ENCODE data around the gene ATF7IP2. TPM values are rescaled to one million over a fixed set of nuclear protein-coding genes. Genes with fewer than 3 reads are reported as not detected.
A peak's percentile ranks its signal among the peaks of the same experiment; 100 is the strongest.

The ATF7IP2 gene
- total RNA-seq, 6 experiments from 2014 or later: 13.0 to 42.8 (median 24.0) TPM

DNA sequence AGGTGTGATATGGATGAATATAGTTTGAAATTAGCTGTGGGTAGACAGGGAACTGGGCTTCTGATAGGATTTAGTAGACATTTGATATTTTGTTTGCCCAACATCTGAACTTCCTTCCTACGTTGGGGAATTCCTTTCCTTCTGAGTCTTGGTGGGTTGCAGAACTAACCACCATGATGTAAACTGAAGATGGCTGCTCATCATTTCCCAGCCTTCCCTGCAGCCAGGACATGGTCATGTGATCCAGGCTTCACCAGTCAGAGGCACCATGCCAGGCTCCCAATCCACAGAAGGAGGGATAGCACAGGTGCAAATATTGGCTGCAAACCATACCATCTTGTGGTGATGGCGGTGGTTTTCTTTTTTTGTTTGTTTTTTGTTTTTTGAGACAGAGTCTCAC, 137.1 kb downstream of the ATF7IP2 start:
- intact Hi-C loops (cut with DNase I): no loop called here

DNA sequence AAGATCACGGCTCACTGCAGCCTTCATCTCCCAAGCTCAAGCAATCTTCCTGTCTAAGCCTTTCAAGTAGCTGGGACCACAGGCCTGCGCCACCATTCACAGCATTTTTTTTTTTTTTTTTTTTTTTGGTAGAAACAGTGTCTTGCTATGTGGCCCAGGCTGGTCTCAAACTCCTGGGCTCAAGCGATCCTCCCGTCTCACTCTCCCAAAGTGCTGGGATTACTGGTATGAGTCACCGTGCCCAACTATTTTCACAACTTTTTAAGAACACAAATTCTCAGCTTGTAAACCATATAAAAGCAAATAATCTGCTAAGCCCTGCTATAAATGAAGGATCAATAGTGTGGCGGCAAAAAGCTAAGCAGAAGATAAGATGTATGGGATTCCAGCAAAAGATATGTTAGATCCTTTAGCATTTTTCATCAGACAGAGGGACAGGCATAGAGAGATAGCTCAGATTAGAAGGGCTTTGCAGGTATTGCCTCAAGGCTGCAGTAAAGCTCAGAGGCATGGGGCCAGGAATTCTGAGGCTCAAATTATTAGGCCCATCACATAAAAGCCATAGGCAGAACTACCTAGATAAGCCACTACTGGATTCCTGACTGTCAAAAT, 139.5 kb downstream of the ATF7IP2 start:
- peaks cover 0 to 15% (median 7%) of the 10 kb centered on the region in 4 donors for H3K4me1 ChIP-seq
- WGBS (ENCODE audit: insufficient coverage, low coverage, low lambda C conversion rate, missing lambda C conversion rate): 89% methylated on average over 3 of the region's 6 CpGs
- no peak for ATAC-seq
- H3K9me3 ChIP-seq: no peaks in the 10 kb centered on the region
- TF ChIP-seq, protein P1, sequence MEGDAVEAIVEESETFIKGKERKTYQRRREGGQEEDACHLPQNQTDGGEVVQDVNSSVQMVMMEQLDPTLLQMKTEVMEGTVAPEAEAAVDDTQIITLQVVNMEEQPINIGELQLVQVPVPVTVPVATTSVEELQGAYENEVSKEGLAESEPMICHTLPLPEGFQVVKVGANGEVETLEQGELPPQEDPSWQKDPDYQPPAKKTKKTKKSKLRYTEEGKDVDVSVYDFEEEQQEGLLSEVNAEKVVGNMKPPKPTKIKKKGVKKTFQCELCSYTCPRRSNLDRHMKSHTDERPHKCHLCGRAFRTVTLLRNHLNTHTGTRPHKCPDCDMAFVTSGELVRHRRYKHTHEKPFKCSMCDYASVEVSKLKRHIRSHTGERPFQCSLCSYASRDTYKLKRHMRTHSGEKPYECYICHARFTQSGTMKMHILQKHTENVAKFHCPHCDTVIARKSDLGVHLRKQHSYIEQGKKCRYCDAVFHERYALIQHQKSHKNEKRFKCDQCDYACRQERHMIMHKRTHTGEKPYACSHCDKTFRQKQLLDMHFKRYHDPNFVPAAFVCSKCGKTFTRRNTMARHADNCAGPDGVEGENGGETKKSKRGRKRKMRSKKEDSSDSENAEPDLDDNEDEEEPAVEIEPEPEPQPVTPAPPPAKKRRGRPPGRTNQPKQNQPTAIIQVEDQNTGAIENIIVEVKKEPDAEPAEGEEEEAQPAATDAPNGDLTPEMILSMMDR (IDR thresholded peaks at IDR 0.05): no peak
- no peak for TF ChIP-seq POLR2A (IDR thresholded peaks at IDR 0.05)
- no peak overlapping the region for H3K27ac ChIP-seq
- H3K36me3 ChIP-seq: no peaks in the 10 kb centered on the region
- intact Hi-C loops (cut with DNase I): no loop called here
- DNase-seq: no peak
- no peak overlapping the region for H3K4me3 ChIP-seq
- H3K27me3 ChIP-seq: no peaks in the 10 kb centered on the region

More for the DNA sequence above, 137.1 kb downstream of the ATF7IP2 start:
- TF ChIP-seq, protein P1 (IDR thresholded peaks at IDR 0.05): no peak
- TF ChIP-seq POLR2A (IDR thresholded peaks at IDR 0.05): no peak
- no peaks in the 10 kb centered on the region for H3K36me3 ChIP-seq
- H3K27ac ChIP-seq: no peak overlapping the region
- no peaks in the 10 kb centered on the region for H3K27me3 ChIP-seq
- ATAC-seq: no peak
- no peak for DNase-seq
- H3K4me1 ChIP-seq: peaks cover 0 to 20% (median 9%) of the 10 kb centered on the region in 4 donors
- no peak overlapping the region for H3K4me3 ChIP-seq
- no peaks in the 10 kb centered on the region for H3K9me3 ChIP-seq
- WGBS (ENCODE audit: insufficient coverage, low coverage, low lambda C conversion rate, missing lambda C conversion rate): 78% methylated on average over 2 of the region's 2 CpGs

DNA sequence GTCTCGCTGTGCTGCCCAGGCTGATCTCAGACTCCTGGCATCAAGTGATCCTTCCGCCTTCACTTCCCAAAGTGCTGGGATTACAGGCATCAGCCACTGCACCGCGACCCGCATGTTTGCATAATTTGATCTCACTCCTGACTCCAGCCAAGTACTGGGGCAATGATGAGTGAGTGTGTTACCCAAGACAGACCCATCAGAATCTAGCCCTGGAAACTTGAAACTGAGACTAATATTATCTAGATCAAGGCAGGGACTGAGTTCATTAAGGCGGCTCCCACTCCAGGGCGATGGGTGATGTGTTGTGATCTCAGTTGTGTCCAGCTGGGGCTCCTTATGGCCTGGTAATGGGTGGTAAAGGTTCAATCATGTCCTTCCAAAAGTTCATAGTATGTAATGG, 141.1 kb downstream of the ATF7IP2 start:
- DNase-seq (no peak), ATAC-seq (peak in 1 of 4 donors; percentile 17)
- TF ChIP-seq, protein P1 (IDR thresholded peaks at IDR 0.05): no peak
- TF ChIP-seq POLR2A (IDR thresholded peaks at IDR 0.05): no peak
- Histone ChIP-seq H3K4me1 (peaks cover 0 to 1% (median 0%) of the 10 kb centered on the region in 4 donors), H3K36me3 (peaks cover 0 to 5% (median 2%) of the 10 kb centered on the region in 4 donors), H3K4me3 (no peak overlapping the region), H3K27ac (no peak overlapping the region), H3K27me3 (no peaks in the 10 kb centered on the region), H3K9me3 (no peaks in the 10 kb centered on the region)
- WGBS (ENCODE audit: insufficient coverage, low coverage, low lambda C conversion rate, missing lambda C conversion rate): 85% methylated on average over 4 of the region's 7 CpGs
- intact Hi-C loops (cut with DNase I): no loop called here

DNA sequence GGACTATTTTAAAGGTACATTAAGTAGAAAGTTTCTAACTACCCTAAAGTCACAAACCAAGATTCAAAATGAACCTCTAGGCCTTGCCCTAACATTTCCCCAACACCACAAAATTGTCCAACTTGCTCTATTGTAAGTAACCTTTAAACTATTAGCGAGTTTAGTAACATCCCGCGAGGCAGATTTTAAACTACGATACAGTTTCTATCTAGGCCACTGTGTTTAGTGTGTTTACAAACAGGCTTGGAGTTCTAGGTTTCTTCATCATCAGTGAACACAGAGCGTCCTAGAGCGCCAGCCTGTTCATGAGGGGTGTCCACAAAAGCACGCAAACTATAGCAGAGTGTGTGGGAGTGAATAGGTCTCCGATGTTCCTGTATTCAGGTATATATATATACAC, 142.8 kb downstream of the ATF7IP2 start:
- TF ChIP-seq POLR2A (IDR thresholded peaks at IDR 0.05): no peak
- TF ChIP-seq, protein P1 (IDR thresholded peaks at IDR 0.05): no peak
- Histone ChIP-seq H3K4me1 (no peaks in the 10 kb centered on the region), H3K4me3 (no peak overlapping the region), H3K27ac (no peak overlapping the region), H3K36me3 (peaks cover 0 to 19% (median 4%) of the 10 kb centered on the region in 4 donors), H3K9me3 (no peaks in the 10 kb centered on the region), H3K27me3 (no peaks in the 10 kb centered on the region)
- ATAC-seq: peak; percentile 61 to 81 (median 66)
- 42% methylated on average over 8 of the region's 8 CpGs for WGBS (ENCODE audit: insufficient coverage, low coverage, low lambda C conversion rate, missing lambda C conversion rate)
- intact Hi-C loops (cut with DNase I): no loop called here
- no peak for DNase-seq
